HEK293 (cell line): ENCODE measurements around the gene RAB11FIP3.

Experiments
- CTCF ChIA-PET: fragments of 350-600 bp; formaldehyde crosslinking; extraction: SDS; loops from one replicate; lab custom pipeline; 2021; ENCODE audit warnings: antibody characterized with exemption; lab: Yijun Ruan, JAX
- POLR2A ChIA-PET: fragments of 300-600 bp; formaldehyde crosslinking; extraction: SDS; loops from one replicate; lab custom pipeline; 2020; ENCODE audit warnings: antibody characterized with exemption, inconsistent platforms; lab: Yijun Ruan, JAX
- H3K27ac ChIP-seq: fragments of 200-500 bp; sonication (Bioruptor generic); 2 replicates; pipeline ENCODE4 v1.5.1; 2014; ENCODE audit warnings: low read depth, low read length, control low read depth, inconsistent platforms; ENCODE audit errors: extremely low read depth
- H3K36me3 ChIP-seq, 2 experiments: fragments of 200-500 bp in 1 of 2; sonication (Bioruptor generic) in 1 of 2; 1 replicate in 1 of 2; 2 replicates in 1 of 2; pipeline ENCODE4 v1.5.1; 2014 to 2017; ENCODE audit warnings: inconsistent platforms in 2 of 2, low read length in 2 of 2; ENCODE audit not compliant: control insufficient read depth in 2 of 2, insufficient read depth in 1 of 2
- H3K4me1 ChIP-seq: fragments of 200-500 bp; sonication (Bioruptor generic); 2 replicates; pipeline ENCODE4 v1.5.1; 2014; ENCODE audit warnings: mild to moderate bottlenecking, low read length, inconsistent platforms; ENCODE audit not compliant: control insufficient read depth, insufficient read depth
- H3K4me3 ChIP-seq: 2 replicates; pipeline ENCODE4 v1.5.1; 2011; ENCODE audit warnings: low read depth, mild to moderate bottlenecking, control low read depth, low read length, moderate library complexity
- H3K9me3 ChIP-seq: fragments of 200-500 bp; sonication (Bioruptor generic); 2 replicates; pipeline ENCODE4 v1.5.1; 2014; ENCODE audit warnings: low read depth, low read length, inconsistent platforms; ENCODE audit not compliant: control insufficient read depth, insufficient read depth
- BCL11B ChIP-seq: fragments of 450-650 bp; formaldehyde crosslinking; IDR thresholded peaks from 2 replicates; pipeline ENCODE4 v1.5.1; 2016; ENCODE audit warnings: low read depth, missing biosample characterization, missing genetic modification characterization
- GLIS1 ChIP-seq: fragments of 450-650 bp; formaldehyde crosslinking; IDR thresholded peaks from 2 replicates; pipeline ENCODE4 v1.5.1; 2016; ENCODE audit warnings: missing biosample characterization, missing genetic modification characterization
- KLF8 ChIP-seq: fragments of 450-650 bp; formaldehyde crosslinking; IDR thresholded peaks from 2 replicates; pipeline ENCODE4 v1.5.1; 2016; ENCODE audit warnings: missing biosample characterization, missing genetic modification characterization
- MYNN ChIP-seq: fragments of 450-650 bp; formaldehyde crosslinking; IDR thresholded peaks from 2 replicates; pipeline ENCODE4 v1.5.1; 2016; ENCODE audit warnings: missing biosample characterization, missing genetic modification characterization, borderline replicate concordance
- RBAK ChIP-seq: fragments of 450-650 bp; formaldehyde crosslinking; IDR thresholded peaks from 2 replicates; pipeline ENCODE4 v1.5.1; 2016; ENCODE audit warnings: missing biosample characterization, missing genetic modification characterization
- ZFP3 ChIP-seq: fragments of 450-650 bp; formaldehyde crosslinking; IDR thresholded peaks from 2 replicates; pipeline ENCODE4 v1.5.1; 2016; ENCODE audit warnings: low read depth, missing biosample characterization, missing genetic modification characterization
- ZNF169 ChIP-seq: fragments of 450-650 bp; formaldehyde crosslinking; IDR thresholded peaks from 2 replicates; pipeline ENCODE4 v1.5.1; 2016; ENCODE audit warnings: missing biosample characterization, missing genetic modification characterization
- ZNF394 ChIP-seq: fragments of 450-650 bp; formaldehyde crosslinking; IDR thresholded peaks from 2 replicates; pipeline ENCODE4 v1.5.1; 2016; ENCODE audit warnings: missing biosample characterization, missing genetic modification characterization, mild to moderate bottlenecking, moderate library complexity, borderline replicate concordance
- ZNF561 ChIP-seq: fragments of 450-650 bp; IDR thresholded peaks from 2 replicates; pipeline ENCODE4 v1.5.1; 2018; ENCODE audit warnings: missing biosample characterization, missing genetic modification characterization, borderline replicate concordance
- ZNF623 ChIP-seq: fragments of 450-650 bp; formaldehyde crosslinking; IDR thresholded peaks from 2 replicates; pipeline ENCODE4 v1.5.1; 2016; ENCODE audit warnings: missing biosample characterization, missing genetic modification characterization
- TF ChIP-seq, protein P1 (sequence below): fragments of 450-650 bp; formaldehyde crosslinking; IDR thresholded peaks from 2 replicates; pipeline ENCODE4 v1.5.1; 2016; ENCODE audit warnings: missing biosample characterization, missing genetic modification characterization
- TF ChIP-seq, protein P2 (sequence below): fragments of 450-650 bp; IDR thresholded peaks from 2 replicates; pipeline ENCODE4 v1.5.1; 2018; ENCODE audit warnings: missing biosample characterization, mild to moderate bottlenecking, missing genetic modification characterization
- TF ChIP-seq, protein P3 (sequence below): fragments of 450-650 bp; formaldehyde crosslinking; IDR thresholded peaks from 2 replicates; pipeline ENCODE4 v1.5.1; 2017; ENCODE audit warnings: missing biosample characterization, mild to moderate bottlenecking, missing genetic modification characterization, moderate library complexity

Gene RAB11FIP3

DNA sequence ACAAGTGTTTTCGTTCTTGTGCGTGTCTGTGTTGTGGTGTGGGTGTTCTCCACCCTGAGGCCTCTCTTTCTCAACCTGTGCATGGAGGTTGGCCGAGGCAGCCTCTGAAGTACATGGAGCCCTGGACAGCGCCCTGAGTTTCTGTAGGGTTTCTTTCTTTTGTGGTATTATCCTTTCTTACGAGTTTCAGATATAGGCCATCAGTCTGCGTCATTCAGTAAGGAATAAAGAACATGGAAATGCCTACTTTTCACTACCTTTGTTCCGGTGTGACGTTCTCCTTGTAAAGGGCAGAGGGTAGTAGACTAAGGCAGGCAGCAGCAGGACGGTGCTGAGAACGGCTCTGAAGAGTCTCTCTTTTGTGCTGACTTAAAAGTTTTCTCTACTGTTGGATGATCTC is 18.6 kb downstream of the RAB11FIP3 start:
- ChIA-PET CTCF (interaction anchor here (1.3 kb wide), 1 partner anchor 348 kb away, joined by 3 read pairs; no protein-coding TSS in a partner anchor), POLR2A (no interaction called here)
- H3K4me3 ChIP-seq, result no peak overlapping the region
- no peak overlapping the region for H3K27ac ChIP-seq
- H3K9me3 ChIP-seq, result no peaks in the 10 kb centered on the region
- 0 out of 2 replicates have a peak, but pooled peaks cover 3% of the 10 kb centered on the region for H3K4me1 ChIP-seq
- H3K36me3 ChIP-seq, result peaks cover 0 to 11% of the 10 kb centered on the region in 2 experiments; a peak in 2 of 3 replicates
- TF ChIP-seq, protein P1, sequence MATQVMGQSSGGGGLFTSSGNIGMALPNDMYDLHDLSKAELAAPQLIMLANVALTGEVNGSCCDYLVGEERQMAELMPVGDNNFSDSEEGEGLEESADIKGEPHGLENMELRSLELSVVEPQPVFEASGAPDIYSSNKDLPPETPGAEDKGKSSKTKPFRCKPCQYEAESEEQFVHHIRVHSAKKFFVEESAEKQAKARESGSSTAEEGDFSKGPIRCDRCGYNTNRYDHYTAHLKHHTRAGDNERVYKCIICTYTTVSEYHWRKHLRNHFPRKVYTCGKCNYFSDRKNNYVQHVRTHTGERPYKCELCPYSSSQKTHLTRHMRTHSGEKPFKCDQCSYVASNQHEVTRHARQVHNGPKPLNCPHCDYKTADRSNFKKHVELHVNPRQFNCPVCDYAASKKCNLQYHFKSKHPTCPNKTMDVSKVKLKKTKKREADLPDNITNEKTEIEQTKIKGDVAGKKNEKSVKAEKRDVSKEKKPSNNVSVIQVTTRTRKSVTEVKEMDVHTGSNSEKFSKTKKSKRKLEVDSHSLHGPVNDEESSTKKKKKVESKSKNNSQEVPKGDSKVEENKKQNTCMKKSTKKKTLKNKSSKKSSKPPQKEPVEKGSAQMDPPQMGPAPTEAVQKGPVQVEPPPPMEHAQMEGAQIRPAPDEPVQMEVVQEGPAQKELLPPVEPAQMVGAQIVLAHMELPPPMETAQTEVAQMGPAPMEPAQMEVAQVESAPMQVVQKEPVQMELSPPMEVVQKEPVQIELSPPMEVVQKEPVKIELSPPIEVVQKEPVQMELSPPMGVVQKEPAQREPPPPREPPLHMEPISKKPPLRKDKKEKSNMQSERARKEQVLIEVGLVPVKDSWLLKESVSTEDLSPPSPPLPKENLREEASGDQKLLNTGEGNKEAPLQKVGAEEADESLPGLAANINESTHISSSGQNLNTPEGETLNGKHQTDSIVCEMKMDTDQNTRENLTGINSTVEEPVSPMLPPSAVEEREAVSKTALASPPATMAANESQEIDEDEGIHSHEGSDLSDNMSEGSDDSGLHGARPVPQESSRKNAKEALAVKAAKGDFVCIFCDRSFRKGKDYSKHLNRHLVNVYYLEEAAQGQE (tag by site-specific recombination), result peak; percentile 67
- TF ChIP-seq KLF8 (tag by site-specific recombination), result no peak

DNA sequence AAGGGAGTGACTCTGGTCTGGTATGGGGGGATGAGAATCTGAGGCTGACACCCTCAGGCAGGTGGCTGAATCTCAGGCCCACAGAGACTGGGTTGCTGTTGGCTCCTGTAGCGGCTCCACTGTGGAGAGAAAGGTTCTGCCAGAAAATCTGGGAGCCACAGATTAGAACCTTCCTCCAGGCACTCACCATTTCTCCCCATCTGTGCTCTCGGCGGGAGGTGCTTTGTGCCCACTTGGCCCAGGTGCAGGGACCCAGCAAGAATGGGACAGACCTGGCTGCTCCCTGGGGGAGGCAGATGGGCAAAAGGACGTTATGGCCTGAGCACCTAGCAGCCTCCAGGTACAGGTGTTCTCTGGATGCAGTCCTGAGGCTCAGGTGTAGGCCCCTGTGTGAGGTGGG is 20.1 kb downstream of the RAB11FIP3 start:
- TF ChIP-seq GLIS1 (tag by site-specific recombination) (peak; percentile 24; the same call in 1 of the 2 replicates), ZNF623 (tag by site-specific recombination) (no peak), ZNF169 (tag by site-specific recombination) (no peak)
- TF ChIP-seq, all 188 proteins: peak for 1
- CTCF ChIA-PET, result interaction anchor here (0.6 to 0.7 kb wide), 2 partner anchors 40 to 54 kb away, joined by 3 read pairs; no protein-coding TSS in a partner anchor
- peaks cover 9% of the 10 kb centered on the region for H3K4me1 ChIP-seq
- H3K36me3 ChIP-seq, result peaks cover 0 to 7% of the 10 kb centered on the region in 2 experiments; a peak in 2 of 3 replicates
- H3K27ac ChIP-seq, result no peak overlapping the region
- POLR2A ChIA-PET, result no interaction called here
- H3K4me3 ChIP-seq, result no peak overlapping the region
- H3K9me3 ChIP-seq, result no peaks in the 10 kb centered on the region

DNA sequence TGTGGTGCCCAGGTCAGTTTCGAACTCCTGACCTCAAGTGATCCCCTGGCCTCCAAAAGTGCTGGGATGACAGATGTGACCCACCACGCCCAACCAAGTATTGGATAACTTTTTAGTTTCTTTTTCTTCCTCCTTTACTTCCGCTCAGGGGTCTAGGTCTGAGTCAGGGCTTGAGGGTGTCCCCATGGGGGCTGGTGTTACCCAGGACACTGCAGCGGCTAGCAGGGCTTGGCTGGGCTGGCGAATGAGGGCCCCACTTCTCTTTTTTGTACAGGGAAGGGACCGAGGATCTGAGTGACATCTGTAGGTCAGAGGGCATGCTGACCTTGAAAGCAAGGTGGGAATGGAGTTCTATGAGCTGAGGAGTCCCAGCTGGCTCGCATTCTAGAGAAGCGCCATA is 24.9 kb downstream of the RAB11FIP3 start:
- ChIA-PET CTCF (interaction anchor here (0.7 kb wide), 1 partner anchor 134 kb away, joined by 3 read pairs; no protein-coding TSS in a partner anchor), POLR2A (interaction anchor here (0.6 to 0.9 kb wide), 2 partner anchors 23 to 39 kb away, joined by 3 to 5 read pairs; no protein-coding TSS in a partner anchor)
- Histone ChIP-seq H3K4me3 (no peak overlapping the region), H3K9me3 (no peaks in the 10 kb centered on the region), H3K27ac (peak overlapping the region; percentile 62), H3K36me3 (no peaks in the 10 kb centered on the region; a peak in 1 of 3 replicates), H3K4me1 (peaks cover 15% of the 10 kb centered on the region)
- 0 out of 2 replicates have a peak, but pooled peaks have one; percentile 13 for TF ChIP-seq BCL11B (tag by site-specific recombination)
- TF ChIP-seq, protein P2, sequence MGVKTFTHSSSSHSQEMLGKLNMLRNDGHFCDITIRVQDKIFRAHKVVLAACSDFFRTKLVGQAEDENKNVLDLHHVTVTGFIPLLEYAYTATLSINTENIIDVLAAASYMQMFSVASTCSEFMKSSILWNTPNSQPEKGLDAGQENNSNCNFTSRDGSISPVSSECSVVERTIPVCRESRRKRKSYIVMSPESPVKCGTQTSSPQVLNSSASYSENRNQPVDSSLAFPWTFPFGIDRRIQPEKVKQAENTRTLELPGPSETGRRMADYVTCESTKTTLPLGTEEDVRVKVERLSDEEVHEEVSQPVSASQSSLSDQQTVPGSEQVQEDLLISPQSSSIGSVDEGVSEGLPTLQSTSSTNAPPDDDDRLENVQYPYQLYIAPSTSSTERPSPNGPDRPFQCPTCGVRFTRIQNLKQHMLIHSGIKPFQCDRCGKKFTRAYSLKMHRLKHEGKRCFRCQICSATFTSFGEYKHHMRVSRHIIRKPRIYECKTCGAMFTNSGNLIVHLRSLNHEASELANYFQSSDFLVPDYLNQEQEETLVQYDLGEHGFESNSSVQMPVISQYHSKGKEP (tag by site-specific recombination), result no peak

DNA sequence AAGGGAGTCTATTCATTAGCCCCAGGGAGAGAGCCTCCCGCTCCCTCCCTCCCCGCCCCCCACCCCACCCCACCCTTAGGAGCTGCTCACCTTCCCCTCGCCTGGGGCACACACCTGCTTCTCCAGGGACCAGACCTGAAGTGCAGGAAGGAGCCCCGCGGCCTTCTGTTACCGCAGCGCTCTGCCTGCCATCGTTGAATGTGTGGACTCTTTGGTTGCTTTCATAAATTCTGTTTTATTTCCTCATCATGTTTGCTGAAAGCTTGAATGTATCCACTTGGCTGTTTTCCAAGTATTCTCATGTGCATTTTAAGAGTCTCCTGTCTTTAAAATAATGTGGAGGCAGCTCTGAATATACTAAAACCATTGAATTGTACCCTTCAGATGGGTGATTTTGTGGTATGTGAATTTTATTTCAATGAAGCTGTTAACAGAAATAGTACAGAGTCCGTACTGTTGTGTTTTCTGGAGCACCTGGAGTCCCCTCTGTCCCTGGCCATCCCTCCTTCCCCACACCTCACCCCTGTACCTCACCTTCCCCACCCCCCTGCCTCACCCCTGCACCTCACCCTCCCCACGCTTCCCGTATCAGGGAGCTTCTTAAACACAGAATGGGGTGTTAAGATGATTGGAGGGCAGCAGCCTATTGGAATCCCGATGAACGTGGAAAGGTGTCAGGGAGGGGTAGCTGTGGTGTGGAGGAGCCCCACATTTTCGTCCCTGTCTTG is 25.5 kb downstream of the RAB11FIP3 start:
- TF ChIP-seq ZNF394 (tag by site-specific recombination), result peak; percentile 50; the same call in 1 of the 2 replicates
- no peak for TF ChIP-seq ZFP3 (tag by site-specific recombination)
- no peak for TF ChIP-seq KLF8 (tag by site-specific recombination)
- no peak for TF ChIP-seq RBAK (tag by site-specific recombination)
- TF ChIP-seq, protein P3, sequence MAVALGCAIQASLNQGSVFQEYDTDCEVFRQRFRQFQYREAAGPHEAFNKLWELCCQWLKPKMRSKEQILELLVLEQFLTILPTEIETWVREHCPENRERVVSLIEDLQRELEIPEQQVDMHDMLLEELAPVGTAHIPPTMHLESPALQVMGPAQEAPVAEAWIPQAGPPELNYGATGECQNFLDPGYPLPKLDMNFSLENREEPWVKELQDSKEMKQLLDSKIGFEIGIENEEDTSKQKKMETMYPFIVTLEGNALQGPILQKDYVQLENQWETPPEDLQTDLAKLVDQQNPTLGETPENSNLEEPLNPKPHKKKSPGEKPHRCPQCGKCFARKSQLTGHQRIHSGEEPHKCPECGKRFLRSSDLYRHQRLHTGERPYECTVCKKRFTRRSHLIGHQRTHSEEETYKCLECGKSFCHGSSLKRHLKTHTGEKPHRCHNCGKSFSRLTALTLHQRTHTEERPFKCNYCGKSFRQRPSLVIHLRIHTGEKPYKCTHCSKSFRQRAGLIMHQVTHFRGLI (tag by site-specific recombination), result no peak
- peak; percentile 32; the same call in 1 of the 2 replicates for TF ChIP-seq ZNF561 (tag by site-specific recombination)
- peak; percentile 34; the same call in 1 of the 2 replicates for TF ChIP-seq MYNN (tag by site-specific recombination)
- TF ChIP-seq, protein P2 (tag by site-specific recombination), result 0 out of 2 replicates have a peak, but pooled peaks have one; percentile 14
- Histone ChIP-seq H3K36me3 (no peaks in the 10 kb centered on the region; a peak in 1 of 3 replicates), H3K4me1 (peaks cover 15% of the 10 kb centered on the region), H3K4me3 (no peak overlapping the region), H3K27ac (peak overlapping the region; percentile 64; the same call in 1 of the 2 replicates), H3K9me3 (no peaks in the 10 kb centered on the region)
- POLR2A ChIA-PET, result interaction anchor here (0.6 to 0.9 kb wide), 2 partner anchors 23 to 39 kb away, joined by 3 to 5 read pairs; no protein-coding TSS in a partner anchor
- CTCF ChIA-PET, result interaction anchor here (1.2 kb wide), 1 partner anchor 37 kb away, joined by 3 read pairs; no protein-coding TSS in a partner anchor
